NOMO-1 treated with DMSO at 0.1 percent for 48 hours (cell line): ENCODE data around the gene SPG11.
A peak's percentile ranks its signal among the peaks of the same experiment; 100 is the strongest.

Experiments
- DNase-seq: peaks from one replicate; lab custom pipeline; 2025; ENCODE audit not compliant: unreplicated experiment; lab: John Stamatoyannopoulos, UW

The SPG11 gene

DNA sequence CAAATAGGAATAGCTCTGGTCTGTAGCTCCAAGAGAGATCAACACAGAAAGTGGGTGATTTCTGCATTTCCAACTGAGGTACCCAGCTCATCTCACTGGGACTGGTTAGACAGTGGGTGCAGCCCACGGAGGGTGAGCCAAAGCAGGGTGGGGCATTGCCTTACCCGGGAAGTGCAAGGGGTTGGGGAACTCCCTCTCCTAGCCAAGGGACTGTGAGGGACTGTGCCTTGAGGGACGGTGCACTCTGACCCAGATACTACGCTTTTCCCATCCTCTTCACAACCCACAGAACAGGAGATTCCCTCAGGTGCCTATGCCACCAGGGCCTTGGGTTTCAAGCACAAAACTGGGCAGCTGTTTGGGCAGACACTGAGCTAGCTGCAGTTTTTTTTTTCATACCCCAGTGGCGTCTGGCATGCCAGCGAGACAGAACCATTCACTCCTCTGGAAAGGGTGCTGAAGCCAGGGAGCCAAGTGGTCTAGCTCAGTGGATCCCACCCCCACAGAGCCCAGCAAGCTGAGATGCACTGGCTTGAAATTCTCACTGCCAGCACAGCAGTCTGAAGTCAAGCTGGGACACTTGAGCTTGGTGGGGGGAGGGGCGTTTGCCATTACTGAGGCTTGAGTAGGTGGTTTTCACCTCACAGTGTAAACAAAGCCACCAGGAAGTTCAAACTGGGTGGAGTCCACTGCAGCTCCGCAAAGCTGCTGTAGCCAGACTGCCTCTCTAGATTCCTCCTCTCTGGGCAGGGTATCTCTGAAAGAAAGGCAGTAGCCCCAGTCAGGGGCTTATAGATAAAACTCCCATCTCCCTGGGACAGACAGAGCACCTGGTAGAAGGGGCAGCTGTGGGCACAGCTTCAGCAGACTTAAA lies 19.6 kb upstream of the SPG11 start:
- peak; percentile 8 for DNase-seq

DNA sequence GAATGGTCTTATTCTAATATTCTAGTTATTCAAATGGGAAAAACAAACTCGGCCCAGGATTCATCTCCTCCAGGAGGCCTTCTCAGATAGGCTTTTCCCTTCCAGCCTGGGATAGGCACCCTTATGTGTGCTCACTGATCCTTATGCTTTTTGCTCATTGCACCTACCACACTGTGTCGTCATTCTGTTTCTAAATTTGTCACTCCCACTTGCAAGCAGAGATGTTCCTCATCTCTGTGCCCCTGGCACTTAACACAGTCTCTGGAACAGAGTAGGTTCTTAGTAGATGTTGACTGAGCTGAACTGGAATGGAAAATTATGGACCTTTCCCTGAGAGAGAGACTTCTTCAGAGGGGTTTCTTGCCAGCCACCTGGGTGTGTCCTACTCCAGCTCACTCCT lies 18.7 kb upstream of the SPG11 start:
- peak; percentile 25 for DNase-seq

- no peak for DNase-seq
Observed at GRCh38 chr15:44676676-44677075, 13.2 kb upstream of the SPG11 start.

GRCh38 chr15:44675911-44676310 lies 12.4 kb upstream of the SPG11 start:
- DNase-seq: no peak

DNA sequence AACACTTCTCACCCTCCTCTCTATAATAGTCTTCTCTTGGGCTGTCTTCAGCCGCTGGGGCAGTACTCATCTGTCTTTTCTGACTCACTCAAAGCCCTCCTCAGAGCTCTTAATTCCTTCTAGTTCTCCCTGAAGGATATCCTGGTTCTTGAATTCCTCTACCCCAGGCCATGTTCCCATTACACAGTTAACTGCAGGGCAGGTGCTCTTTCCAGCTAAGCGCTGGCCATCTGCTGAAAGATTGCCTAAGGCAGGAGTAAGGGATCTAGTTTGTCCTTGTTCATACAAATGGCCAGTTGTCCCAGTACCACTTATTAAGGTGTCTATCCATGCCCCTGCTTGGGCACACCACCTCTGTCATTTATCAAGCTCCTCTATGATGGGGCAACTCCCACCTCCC lies 10.2 kb upstream of the SPG11 start:
- DNase-seq: no peak

- DNase-seq: no peak
Observed at GRCh38 chr15:44670087-44670950, 6.9 kb upstream of the SPG11 start.

GRCh38 chr15:44668921-44669320 lies 5.5 kb upstream of the SPG11 start:
- no peak for DNase-seq

DNA sequence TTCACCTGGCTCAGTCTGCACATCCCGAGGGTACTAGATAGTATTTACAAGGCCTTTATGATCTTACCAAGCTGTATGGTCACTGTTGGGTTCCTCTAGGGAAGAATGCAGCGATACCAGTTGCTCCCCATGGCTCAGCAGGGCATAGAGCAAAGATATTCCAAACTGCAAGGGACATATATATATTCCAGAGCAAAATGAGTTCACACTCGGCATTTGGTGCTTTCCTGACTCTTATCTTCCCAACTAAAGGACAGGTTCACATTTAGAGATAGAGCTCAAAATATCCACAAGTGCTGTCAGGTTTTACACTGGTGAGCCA lies 3.5 kb upstream of the SPG11 start:
- no peak for DNase-seq

DNA sequence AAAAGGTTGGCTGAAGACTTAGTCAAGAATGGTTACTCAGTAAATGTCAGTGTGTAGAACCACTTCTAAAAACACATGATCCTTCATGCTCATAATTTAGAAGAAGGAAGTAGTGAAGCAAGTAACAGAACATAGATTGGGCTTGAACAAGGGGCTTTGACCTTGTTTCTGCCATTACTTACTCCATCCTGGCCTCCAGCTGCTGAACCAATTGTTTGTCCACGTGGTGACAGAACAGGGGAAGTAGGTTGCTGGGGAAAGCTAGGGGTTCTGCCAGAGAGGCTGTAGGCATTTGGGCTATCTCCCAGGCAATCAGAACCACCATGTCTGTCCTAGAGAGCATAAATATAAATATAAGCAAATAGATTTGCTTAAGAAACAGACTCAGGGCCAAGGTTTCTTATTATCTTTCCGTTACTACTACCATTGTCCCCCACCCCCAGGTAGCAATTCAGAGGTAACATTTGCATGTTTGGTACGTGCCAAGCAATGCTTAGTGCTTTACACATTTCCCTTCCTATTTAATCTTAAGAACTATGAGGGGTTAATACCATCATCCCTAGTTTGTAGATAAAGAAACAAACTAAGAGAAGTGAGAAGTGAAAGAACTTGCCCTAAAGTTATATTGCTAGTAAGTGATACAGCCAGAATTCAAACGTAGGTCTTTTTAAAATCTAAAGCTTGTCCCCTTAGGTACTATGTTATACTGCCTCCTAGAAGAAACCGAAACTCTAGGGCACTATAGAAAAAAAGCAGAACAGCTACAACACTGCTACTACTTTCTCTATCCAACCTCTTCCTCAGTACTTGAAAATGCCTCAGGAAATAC lies 3.0 kb upstream of the SPG11 start:
- DNase-seq: peak; percentile 51

DNA sequence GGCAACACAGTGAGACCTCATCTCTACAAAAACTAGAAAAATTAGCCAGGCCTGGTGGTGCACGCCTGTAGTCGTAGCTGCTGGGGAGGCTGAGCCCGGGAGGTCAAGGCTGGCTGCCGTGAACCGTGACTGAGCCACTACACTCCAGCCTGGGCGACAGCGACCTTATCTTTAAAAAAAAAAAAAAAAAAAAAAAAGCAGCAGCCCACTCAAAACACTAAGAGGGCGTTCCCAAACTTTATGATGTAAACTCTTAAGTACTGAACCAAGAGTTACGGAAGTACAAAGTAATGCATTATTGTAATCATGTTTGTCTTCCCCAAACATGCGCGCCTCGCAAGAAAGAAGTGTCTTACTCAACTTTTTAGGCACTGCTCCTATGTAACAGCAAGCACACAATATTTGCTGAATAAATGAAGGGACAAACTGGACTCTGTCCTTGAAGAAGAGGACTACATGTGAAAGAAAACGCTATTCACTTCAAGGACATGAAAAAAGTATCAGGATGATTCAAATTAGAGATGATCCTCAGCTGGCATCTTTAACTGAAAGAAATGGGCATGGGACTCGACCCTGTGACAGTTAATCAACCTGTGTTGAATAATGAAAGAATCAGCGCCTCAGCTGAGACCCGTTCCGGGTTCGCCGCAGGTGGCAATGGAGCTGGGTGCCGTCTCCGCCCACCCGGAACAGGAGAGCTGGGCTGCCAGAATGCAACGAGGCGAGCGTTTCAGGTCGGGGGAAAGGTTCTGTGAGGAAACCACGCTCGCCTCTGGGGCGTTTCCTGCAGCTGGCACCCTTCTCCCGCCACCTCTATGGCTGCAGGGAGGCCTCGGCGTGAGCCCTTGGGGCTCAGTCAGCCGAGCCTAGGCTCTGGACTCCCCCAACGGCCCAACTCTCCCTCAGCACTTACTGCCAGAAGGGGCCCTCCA lies 718 bp downstream of the SPG11 start:
- peak; percentile 62 for DNase-seq

- peak; percentile 11 for DNase-seq
Observed at GRCh38 chr15:44661576-44661975, 1.9 kb downstream of the SPG11 start.

- DNase-seq: no peak
Observed at GRCh38 chr15:44659056-44659455, 4.4 kb downstream of the SPG11 start.

GRCh38 chr15:44657378-44657777 lies 6.1 kb downstream of the SPG11 start:
- no peak for DNase-seq

DNA sequence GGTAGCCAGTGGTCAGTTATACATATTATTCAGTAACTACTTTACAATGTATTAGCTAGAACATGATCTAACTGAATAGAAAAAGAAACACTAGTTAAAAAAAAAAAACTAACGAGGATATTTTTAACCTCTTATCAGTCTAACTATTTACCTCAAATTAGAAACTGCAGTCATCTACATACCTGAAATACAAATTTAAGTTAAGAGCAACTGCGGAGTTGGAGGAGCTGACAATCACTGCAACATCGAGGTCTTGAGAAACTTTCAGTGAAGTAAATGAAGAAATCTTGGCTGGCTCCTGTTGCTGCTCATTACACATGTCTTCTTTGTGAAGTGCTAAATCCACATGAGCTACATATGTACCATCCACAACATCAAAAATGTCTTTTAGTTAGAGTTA lies 6.5 kb downstream of the SPG11 start:
- no peak for DNase-seq

GRCh38 chr15:44656298-44656697 lies 7.2 kb downstream of the SPG11 start:
- DNase-seq: no peak

- DNase-seq: no peak
Observed at GRCh38 chr15:44654858-44655257, 8.6 kb downstream of the SPG11 start.

GRCh38 chr15:44647637-44648036 lies 15.8 kb downstream of the SPG11 start:
- no peak for DNase-seq

DNA sequence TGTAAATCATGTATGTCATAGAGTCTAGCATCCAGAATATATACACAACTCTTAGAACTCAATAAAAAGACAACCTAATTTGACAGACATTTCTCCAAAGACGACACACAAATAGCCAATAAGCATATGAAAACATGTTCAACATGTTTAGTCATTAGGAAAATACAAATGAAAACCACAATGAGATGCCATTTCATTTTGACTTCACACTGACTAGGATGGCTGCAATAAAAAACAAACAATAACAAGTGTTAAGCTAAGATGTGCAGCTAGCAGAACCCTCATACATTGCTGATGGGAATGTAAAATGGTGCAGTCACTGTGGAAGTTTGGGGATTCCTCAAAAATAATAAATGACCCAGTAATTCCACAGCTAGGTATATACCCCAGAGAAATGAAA lies 16.4 kb downstream of the SPG11 start:
- DNase-seq: no peak

- no peak for DNase-seq
Observed at GRCh38 chr15:44646460-44646859, 17.0 kb downstream of the SPG11 start.

DNA sequence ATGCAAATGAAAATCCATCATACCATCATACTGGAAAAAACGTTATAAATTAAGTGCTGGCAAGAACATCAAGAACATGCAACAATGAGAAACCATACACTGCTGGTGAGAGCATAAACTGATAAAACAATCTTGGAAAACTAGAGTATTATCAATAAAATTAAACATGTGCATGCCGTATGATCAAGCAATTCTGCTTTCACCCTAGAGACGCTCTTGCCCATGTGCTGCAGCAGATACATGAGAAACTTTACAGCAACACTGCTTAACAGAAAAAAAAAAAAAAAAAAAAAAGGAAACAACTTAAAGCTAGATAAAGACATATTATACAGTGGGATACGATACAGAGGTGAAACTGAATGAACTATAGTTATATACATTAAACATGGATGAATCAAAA lies 21.8 kb downstream of the SPG11 start:
- no peak for DNase-seq
